Activated gamma-delta T cell treated with Interleukin-2 at 50 U/mL for 16 hours (primary cell): ENCODE results near the gene CBFA2T3.

Experiments used
- DNase-seq: peaks from one replicate; pipeline ENCODE4 v3.0.0-alpha.2; 2020

CBFA2T3 gene

DNA sequence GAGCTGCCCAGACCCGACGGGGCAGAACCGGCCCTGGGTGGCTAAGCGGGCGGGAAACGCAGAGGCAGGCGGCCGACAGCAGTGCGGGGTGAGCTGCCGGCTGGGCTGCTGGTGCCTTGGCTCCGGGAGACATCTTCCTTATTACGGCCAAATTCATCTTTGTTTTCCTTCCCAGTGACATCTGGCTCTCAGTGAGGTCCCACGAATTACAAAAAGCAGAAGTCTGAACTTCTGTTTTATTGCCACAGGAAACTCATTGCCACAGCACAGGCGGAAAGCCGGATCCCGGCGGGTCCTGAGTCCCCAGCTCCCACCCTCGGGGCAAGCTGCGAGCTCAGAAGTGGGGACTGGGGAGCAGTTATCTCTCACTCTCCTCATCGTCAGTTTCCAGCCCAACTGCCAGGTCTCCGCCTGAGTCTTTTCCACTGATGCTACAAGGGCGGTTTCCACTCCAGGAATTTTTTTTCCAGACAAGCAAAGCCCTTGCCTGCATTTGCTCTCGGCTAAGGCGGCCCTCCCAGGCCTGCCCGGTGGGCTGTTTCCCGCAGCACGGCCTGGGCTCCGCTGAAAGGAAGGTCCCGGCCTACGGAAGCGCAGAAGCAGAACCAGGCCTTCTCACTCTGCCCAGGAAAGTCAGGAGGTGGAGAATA, 40.3 kb downstream of the CBFA2T3 start:
- DNase-seq = no peak

DNA sequence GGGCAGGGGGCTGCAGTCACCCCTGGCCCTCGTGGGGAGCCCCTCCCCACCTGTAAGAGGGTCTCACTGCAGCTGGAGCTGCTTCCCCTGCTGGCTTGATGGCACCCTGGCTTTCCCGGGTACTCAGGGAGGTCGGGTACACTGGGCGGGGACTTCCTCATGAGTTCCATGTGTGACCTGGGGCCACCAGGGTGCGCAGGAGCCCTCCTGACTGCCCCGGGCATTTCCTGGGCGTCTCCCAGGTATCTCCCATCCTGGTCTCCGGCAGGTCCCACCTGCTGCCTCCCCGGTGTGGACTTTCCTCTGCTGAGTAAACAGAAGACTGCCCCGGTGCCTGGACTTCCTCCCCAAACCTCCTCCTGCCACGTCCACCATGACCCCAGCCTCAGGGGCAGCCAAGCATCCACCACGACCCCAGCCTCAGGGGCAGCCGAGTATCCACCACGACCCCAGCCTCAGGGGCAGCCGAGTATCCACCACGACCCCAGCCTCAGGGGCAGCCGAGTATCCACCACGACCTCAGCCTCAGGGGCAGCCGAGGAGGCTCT, 40.9 kb downstream of the CBFA2T3 start:
- no peak for DNase-seq

DNA sequence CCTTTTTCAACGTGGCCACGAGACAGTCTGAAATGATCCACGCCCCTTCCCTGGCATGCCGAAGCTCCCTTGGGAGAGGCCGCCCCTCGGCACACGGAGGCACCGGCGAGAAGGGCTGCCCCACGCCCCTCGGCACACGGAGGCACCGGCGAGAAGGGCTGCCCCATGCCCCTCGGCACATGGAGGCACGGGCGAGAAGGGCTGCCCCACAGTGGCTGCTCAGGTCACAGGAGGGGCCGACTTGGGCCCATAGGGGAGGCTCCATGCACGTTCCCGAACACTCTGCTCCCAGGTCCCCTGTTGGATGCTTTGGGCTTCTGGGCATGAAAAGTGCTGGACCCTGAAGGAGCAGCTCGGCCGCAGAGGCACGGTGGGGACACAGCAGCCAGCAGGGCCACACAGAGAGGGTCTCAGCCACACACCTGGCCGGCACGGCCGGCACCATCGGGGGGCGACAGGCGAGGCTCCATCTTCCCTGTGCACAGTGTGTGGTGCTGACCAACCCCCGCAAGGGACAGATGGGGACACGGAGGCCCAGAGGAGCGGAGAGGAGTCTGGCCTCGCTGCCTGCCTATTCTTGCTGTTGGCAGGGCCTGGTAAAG, 42.8 kb downstream of the CBFA2T3 start:
- DNase-seq = no peak

DNA sequence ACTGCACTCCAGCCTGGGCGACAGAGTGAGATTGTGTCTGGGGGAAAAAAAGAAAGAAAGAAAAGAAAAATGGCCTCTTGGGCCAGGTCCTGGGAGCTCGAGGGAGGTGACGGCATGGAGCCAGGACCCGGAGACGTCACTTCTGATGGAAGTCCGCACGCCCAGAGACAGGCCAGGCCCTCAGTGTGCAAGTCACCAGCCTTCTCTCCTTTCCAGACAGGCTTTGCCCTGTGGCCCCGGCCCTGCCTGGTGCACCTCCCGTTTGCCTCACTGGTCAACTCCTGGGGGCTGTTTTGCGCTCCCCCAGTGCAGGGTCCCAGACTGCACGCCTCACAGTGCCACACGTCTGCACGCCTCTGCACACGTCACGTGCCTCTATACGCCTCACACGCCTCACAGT, 44.1 kb downstream of the CBFA2T3 start:
- no peak for DNase-seq

DNA sequence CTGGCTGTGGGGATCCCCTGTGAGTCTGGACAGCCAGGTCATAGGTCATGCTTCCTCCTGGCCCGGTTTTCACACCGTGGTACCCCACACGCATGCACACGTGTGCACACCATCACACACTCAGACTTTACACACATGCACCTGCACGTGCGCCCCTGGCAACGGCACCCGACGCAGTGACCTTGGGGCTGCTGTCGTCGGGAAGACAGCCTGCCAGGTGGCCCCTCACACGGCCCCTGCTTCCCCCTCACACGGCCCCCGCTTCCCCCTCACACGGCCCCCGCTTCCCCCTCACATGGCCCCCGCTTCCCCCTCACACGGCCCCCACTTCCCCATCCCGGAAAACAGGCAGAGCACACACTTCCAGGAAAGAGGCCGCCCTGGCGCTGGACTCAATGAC, 45.1 kb downstream of the CBFA2T3 start:
- no peak for DNase-seq

DNA sequence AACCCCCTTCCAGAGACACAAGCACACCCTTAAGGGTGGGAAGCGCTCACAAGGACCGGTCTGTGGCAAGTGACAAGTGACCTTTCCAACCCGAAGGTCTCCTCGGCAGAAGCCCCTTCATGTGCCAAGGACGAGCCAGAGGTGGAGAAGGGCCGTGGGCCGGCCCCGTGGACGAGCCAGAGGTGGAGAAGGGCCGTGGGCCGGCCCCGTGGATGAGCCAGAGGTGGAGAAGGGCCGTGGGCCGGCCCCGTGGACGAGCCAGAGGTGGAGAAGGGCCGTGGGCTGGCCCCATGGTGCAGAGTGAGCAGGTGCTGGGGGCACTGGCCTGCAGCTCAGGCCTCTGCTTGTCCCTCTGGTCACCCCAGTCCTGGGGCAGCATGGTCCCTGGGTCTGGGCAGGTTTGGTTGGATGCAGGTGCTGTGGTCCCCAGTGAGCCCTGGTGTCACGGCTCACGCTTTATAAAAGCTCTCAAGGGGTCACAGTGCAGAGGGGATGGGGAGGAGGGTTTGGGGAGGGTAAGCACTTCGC, 45.6 kb downstream of the CBFA2T3 start:
- no peak for DNase-seq

DNA sequence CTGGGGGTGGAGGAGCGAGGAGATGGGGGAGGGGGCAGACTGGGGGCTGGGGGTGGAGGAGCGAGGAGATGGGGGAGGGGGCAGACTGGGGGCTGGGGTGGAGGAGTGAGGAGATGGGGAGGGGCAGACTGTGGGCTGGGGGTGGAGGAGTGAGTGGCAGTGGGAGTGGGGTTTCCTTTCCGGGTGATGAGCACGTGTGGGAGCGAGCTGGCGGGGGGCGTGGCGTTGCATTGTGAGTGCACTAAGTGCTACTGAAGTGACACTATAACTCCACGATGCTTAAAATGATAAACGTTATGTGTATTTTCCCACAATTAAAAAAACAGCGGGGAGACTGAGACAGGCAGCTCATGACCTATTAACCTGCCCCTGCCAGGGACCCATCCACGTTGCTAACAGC, 46.3 kb downstream of the CBFA2T3 start:
- DNase-seq = no peak

DNA sequence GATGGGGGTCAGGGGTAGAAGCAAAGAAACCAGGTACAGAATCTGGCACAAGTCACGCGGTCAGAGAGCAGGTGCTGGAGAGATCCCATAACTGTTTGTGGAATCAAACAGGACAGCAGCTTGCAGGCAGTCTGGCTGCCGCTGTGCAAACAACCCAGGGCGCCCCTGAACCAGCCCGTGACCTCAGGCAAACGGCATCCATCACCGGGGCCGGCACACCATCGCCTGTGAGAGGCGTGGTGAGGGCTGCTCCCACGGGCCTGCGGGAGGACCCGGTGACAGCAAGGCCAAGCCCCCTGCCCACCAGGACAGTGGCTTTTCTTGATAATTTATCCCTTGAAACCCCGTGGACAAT, 47.9 kb downstream of the CBFA2T3 start:
- DNase-seq = no peak

DNA sequence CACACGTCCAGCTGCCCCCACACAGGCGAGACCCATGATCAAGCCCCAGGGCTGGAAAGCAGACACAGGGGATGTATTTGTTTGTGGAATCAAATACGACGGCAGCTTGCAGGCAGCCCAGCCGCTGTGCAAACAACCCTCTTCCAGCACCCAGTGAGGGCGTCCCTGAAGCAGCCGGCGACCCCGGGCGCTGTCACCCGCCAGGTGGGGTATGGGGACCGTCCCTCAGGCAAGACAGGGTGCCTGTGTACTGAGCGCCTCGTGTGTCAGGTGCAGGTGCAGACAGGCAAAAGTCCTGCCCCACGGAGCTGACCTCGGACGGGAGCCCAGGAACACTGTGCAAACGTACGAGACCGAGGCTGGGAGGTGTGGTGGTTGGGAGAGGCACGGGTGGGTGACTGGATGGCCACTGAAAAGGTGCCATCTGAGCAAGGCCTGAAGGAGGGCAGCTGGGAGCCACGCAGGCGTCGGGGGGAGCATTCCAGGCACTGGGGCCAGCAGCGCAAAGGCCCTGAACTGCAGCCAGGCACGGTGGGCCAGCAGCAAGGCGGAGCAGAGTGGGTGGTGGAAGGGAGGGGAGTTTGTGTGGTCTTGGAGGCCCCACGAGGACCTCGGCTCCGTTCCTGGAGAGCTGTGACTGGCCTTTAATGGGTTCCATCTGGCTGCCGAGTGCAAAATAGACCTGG, 48.5 kb downstream of the CBFA2T3 start:
- no peak for DNase-seq

DNA sequence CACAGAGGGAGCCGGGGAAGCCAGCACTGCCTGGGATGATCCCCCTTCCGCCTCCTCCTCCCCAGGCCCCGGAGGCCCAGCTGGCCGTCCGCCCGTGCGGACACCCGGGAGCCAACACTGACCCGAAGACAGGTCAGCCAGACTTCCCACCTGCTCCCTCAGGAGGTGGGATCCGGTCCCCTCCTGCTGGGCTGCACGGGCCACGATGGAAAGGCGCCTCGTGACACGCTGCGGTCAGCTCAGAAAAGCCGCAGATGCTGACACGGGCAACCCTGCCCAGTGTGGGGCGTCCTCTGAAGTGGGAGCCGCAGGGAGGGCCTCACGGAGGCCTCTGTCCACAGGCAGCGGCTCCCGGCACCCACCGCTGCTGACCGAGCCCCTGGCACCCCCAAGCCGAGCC, 49.3 kb downstream of the CBFA2T3 start:
- DNase-seq = no peak

DNA sequence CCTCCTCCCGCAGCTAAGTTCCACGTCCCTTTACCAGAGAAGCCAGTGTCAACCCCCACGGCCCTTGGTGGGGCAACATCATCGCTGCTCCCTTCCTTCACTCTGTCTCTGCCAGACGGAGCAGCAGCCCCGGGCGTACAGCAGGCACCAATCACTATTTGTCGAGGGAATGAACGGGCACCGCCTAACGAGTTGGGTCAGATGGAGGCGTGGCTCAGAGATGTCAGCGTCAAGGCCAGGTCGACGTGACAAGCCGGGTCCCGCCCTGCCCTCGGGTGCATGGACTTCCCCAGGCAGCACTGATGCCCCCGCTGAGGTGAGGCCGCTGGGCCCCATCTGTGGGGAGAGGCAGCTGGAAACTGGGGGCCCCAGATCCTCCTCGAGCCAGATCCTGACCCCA, 50.0 kb downstream of the CBFA2T3 start:
- DNase-seq = no peak

DNA sequence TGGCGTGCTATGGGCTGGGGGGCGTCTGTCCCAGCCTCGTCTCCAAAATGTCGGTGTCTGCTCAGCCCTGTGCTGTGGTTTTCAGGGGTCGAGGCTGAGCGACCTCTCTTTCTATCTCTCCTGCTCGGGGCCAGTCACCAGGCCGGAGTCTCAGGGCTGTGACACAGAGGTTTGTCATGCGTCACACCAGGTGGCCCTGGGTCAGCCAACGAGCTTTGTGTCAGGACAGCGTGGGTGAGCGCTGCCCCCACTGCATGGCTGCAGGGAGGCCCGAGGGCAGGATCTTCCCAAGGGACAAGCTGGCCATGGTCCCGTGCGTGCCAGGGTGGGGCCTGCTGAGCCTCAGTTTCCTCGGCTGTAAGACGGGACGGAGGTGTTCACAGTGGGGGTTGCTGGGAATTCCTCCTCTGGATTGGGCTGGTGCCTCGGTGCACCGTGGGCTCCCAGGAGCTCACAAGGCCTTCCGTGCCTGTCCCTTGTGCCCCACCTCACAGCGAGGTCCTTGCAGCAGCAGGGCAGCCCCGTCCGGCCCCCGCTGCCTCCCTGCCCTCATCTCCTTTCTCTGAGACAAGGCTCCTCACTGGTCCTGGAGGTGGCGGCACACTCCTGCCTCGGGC, 50.5 kb downstream of the CBFA2T3 start:
- no peak for DNase-seq

DNA sequence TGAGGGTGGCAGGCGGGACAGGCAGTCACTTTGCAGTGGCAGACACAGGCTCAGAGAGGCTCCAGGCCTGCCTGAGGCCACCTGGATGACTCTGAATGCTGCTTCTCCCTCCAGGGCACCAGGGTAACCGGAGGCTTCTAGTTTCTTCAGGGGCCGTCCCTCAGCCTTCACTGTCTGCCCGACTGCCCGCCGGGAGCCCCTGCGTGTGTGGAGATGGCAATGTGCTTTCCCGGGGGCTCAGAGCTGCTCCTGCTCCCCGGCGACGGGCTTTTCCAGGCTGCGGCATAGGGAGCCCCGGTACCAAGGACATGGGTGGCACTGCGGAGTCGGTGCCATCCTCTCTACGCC, 51.5 kb downstream of the CBFA2T3 start:
- no peak for DNase-seq

DNA sequence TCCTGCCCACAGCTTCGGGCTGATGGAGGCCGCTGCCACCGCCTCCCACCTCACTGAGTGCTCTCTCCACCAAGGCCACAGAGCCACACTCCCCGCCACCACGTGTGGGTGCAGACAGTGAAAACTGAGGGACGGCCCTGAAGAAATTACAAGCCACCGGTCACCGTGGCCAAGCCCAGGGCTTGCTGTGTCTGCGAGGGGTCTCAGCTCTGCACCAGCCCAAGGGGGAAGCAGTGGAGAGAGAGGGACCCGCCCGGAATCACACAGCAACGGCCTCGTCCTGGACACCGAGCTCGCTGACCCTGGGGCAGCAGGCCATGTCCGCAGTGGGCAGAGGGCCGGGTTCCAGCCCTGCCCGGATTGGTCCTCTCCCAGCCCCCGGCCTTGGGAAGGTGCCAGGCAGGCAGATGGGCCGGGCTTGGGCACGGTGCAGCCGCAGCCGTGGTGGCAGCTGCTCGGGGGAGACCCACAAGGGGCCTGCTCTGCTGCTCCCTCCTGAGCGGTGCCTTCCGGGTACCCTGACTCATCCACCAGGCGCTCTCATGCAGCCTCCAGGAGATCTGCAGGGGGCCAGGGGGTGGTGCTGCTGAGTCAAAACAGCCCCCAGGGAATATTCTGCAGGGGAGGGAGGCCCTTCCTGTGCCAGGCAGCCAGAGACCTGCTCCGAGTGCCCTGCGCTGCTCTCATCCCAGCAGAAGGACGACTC, 52.0 kb downstream of the CBFA2T3 start:
- DNase-seq = no peak

DNA sequence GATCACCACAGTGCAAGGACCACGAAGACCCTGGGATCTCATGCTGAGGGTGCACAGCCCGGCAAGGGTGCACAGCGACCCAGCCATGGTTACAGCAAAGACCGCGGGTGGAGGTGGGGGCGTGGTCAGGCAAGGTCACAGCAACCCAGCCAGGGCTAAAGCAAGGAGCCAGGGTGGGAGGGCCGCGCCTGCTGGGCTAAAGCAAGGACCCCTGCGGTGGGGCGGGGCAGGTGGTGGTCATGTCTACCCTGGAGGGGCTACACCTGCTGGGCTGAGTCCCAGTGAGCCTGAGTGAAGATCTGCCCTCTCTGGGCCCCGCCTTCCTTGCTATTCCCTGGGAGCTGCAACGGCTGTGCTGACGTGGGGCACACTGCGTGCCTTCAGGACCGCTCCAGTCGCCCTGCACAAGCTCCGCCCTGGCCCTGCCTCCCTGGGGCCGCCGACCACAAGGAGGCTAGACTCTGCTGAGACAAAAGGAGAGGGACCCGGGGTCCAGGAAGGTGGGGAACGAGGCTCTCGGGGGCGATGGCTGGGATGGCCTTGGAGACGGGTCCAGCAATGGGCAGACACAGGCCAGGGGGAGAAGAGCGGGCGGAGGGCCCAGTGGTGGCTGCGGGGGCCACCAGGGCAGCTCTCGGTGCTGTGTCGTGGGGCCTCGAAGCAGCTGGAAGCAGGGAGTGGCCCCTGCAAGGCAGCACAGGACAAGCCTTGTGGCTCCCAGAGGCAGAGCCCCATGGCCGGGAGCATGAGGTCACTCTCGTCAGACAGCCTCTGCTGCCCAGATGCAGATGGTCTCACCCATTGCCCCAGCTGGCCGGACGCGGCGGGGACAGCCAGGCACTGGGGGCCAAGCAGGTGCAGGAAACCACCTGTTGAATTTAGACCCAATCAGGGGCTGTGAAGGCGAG, 52.8 kb downstream of the CBFA2T3 start:
- no peak for DNase-seq

DNA sequence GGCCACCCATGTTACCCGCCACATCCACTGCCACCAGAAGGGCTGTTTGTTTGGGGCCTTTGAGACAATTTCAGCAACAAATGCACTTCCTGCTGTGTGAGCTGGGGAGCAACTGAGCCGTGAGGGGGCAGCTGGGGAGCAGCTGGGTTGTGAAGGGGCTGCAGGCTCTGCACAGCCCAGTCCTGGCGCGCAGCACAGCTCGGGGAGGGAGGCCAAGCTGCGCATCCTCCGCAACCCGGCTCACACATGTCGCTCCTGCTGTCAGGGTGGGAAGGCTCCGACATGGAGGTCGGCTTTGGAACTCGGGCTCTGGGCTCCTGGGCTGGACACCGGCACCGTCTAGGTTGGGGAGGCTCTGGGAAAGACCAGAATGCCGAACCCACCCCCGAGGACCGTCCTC, 53.6 kb downstream of the CBFA2T3 start:
- no peak for DNase-seq

DNA sequence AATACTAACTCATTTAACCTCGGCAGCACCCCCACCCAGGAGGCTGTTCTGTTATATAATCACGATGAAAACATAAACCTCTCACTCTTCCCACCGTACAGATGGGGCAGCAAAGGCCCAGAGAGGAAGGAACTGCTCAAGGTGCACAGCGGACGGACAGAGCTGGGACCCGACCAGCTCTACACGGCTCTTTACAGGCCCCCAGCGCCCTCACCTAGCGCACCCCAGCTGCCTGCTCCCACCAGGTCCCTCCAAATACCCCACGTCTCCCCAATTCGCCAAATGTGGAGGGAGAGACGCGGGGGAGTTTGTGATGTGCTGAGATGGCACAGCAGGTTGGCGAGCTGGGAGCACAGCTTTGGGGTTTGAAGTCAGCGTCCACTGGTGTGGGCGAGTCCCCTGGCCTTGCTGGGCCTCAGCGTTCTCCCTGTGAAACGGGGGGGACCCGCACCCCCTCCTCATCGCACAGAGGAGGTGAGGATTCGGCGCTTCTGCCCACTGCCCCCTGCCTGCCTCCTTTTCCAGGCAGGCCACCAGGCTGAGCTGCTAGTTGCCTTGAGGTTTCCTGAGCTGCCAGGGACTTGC, 54.1 kb downstream of the CBFA2T3 start:
- no peak for DNase-seq

DNA sequence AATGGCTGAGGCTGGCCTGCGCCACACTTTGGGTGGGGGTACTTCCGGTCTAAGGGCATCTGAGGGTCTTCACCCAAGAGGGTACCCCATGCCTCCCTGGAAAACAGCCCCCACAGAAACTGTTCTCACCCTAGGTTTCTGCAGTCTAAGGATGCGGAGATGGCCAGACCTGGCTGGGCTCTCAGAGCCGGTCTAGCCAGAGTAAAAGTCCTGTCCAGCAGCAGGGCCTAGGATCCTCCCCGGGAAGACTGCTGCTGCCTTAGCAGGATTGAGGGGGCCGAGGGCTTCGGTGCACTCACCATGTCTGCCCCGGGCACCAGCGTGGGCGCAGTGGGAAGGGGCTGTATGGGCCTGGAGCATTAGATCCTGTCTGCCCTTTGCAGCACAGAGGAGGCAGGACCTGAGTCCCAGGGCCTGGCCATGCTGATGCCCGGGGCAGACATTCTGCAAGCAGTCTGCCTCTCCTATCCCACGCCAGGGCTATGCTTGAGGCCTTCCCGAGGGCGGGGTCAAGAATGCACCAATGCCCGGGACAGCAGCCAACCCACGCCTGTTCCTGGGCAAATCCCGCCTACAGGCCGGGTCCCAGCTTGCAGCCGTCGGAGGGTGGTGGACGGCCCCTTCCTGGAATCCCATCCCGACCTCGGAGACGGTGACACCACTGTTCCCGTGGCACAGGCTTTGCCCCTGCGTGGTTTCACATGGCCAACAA, 54.7 kb downstream of the CBFA2T3 start:
- DNase-seq = no peak

DNA sequence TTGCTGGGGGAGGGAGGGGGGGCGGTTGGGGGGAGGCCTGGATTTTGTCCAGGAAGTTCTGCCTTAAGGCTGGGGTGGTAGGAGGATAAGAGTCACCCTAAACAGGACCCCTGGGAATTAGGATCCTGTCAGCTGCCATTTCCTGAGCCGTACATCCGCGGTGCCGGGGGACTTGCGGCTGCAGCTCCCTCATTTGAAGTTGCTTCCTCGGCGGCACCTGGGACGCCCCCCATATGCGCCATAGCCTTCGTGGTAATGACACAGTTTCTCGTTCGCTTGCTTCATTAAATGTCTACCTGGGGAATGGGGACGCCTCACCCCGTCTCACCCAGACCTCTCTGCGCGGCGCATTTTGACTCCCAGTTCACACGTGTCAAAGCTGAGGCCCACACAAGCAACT, 55.4 kb downstream of the CBFA2T3 start:
- DNase-seq = no peak

DNA sequence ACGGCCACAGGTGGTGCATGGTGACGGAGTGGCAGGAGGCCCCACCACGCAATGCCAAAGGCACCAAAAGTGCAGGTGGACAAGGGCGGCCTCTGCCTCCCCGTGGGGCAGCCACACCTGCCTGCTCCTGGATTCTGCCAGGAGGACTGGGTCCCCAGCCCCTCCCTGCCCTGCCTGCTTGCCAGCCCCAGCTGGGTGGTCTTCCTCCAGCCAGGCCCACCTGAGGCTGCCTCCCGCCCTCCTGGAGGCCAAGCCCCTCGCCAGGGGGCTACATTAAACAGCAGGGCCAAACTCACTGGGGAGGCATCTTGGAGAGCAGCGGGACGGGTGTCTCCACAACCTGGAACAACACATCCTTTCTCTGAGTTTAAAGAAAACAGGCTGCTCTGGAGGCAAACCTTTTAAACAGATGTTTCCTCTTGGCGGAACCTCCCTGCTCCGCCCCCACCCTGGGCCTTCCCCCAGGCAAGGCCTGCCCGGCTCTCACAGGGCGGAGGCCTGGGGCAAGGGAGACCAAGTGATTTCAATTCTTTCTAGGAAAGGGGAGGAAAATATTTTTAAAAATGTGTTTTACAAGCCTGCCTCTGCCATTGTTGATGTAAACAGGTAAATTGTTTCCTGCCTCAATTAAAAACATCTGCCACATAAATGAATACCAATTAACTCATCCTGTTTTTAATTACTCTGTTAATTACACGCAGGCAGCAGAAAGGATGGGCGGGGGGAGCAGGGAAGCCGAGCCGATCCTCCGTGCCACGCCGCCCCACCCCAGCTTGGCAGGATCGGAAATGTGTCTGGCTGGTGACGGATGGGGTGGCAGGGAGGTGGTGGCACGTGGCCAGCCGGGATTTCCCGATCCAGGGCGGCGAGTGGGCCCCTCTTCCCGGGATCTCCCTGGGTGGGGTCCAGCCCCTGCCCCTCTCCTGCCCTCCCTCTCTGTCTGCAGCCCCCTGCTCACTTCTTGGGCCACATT, 56.1 kb downstream of the CBFA2T3 start:
- no peak for DNase-seq
